HCT116 (cell line): ENCODE measurements around the gene PIEZO2. TPM values are rescaled to one million over a fixed set of nuclear protein-coding genes. Genes with fewer than 3 reads are reported as not detected.

Experiments
- ATAC-seq: fragments of 200-7000 bp; cut with Tn5 transposase; 2 replicates; pipeline ENCODE4 v1.9.1; 2020; ENCODE audit warnings: mild to moderate bottlenecking, moderate library complexity
- BruUV-seq: library from RNA; stranded (reverse); fragments of 400-500 nt; replicated peaks from 2 replicates; lab custom pipeline; 2021; lab: Mats Ljungman, UMichigan
- CTCF ChIA-PET: fragments of 300-600 bp; sonication (Branson Sonifier 250); formaldehyde crosslinking; loops from one replicate; lab custom pipeline; 2021; ENCODE audit warnings: antibody characterized with exemption; lab: Charles Lee
- POLR2A ChIA-PET: fragments of 300-600, 350-600 bp; sonication (Branson Sonifier 250); formaldehyde crosslinking; loops from one replicate; lab custom pipeline; 2021; ENCODE audit warnings: antibody characterized with exemption; lab: Charles Lee
- RAD21 ChIA-PET, 2 experiments: fragments of 300-600 bp; sonication (Branson Sonifier 250); formaldehyde crosslinking; loops; one replicate each; lab custom pipeline; 2023; ENCODE audit warnings: low total read pairs in 2 of 2; ENCODE audit not compliant: uncharacterized antibody in 2 of 2, unreplicated experiment in 2 of 2, low non-redundant PET in 1 of 2; lab: Charles Lee
- DNase-seq: peaks from one replicate; pipeline ENCODE4 v3.0.0-alpha.2; 2010; ENCODE audit warnings: low read depth, low spot score
- H2AFZ ChIP-seq: fragments of 200-600 bp; shearing (Covaris generic), sonication (generic); 2 replicates; pipeline ENCODE4 v1.6.1; 2017; ENCODE audit warnings: low read depth, mixed run types, mixed read lengths, antibody characterized with exemption, low read length; ENCODE audit not compliant: poor library complexity, severe bottlenecking
- H3K27ac ChIP-seq: 2 replicates; pipeline ENCODE4 v1.5.1; 2012; ENCODE audit warnings: low read depth, low read length
- H3K27me3 ChIP-seq: fragments of 200-600 bp; sonication (generic); 2 replicates; pipeline ENCODE4 v1.6.1; 2016; ENCODE audit warnings: mixed run types, low read length, mixed read lengths; ENCODE audit not compliant: insufficient read depth
- H3K36me3 ChIP-seq, 2 experiments: fragments of 200-500 bp in 1 of 2; fragments of 200-600 bp in 1 of 2; sonication (Bioruptor generic) in 1 of 2; sonication (generic) in 1 of 2; 2 replicates each; pipeline versions ENCODE4 v1.5.1 to v1.6.1; 2014 to 2016; ENCODE audit warnings: low read length in 2 of 2, inconsistent platforms in 1 of 2, mixed read lengths in 1 of 2, mixed run types in 1 of 2; ENCODE audit not compliant: insufficient read depth in 2 of 2, control insufficient read depth in 1 of 2
- H3K4me1 ChIP-seq, 2 experiments: fragments of 200-600 bp in 1 of 2; sonication (generic) in 1 of 2; 2 replicates each; pipeline versions ENCODE4 v1.5.1 to v1.6.1; 2012 to 2017; ENCODE audit warnings: low read length in 2 of 2, inconsistent platforms in 1 of 2, mild to moderate bottlenecking in 1 of 2, mixed read lengths in 1 of 2, mixed run types in 1 of 2, moderate library complexity in 1 of 2; ENCODE audit not compliant: insufficient read depth in 2 of 2, control insufficient read depth in 1 of 2
- H3K4me2 ChIP-seq: fragments of 200-600 bp; sonication (generic); 2 replicates; pipeline ENCODE4 v1.6.1; 2017; ENCODE audit warnings: mixed run types, low read length, mixed read lengths
- H3K4me3 ChIP-seq, 2 experiments: fragments of 200-600 bp in 1 of 2; sonication (generic) in 1 of 2; replicated peaks in 1 of 2; 2 replicates each; pipeline ENCODE4 v1.5.1; 2011 to 2016; ENCODE audit warnings: low read length in 2 of 2, control low read depth in 1 of 2, low read depth in 1 of 2, mild to moderate bottlenecking in 1 of 2, mixed read lengths in 1 of 2, mixed run types in 1 of 2
- H3K79me2 ChIP-seq: fragments of 200-600 bp; sonication (generic); 2 replicates; pipeline ENCODE4 v1.6.1; 2017; ENCODE audit warnings: mild to moderate bottlenecking, mixed run types, low read length, moderate library complexity, mixed read lengths; ENCODE audit not compliant: insufficient read depth
- H3K9ac ChIP-seq: fragments of 200-600 bp; sonication (generic); 2 replicates; pipeline ENCODE4 v1.6.1; 2016; ENCODE audit warnings: low read length, mixed read lengths
- H3K9me2 ChIP-seq: fragments of 200-600 bp; sonication (generic), shearing (Covaris generic); 2 replicates; pipeline ENCODE4 v1.6.1; 2017; ENCODE audit warnings: mixed run types, mild to moderate bottlenecking, moderate library complexity; ENCODE audit not compliant: insufficient read depth
- H3K9me3 ChIP-seq, 2 experiments: fragments of 200-500 bp in 1 of 2; fragments of 200-600 bp in 1 of 2; sonication (Bioruptor generic) in 1 of 2; sonication (generic) in 1 of 2; 2 replicates each; pipeline ENCODE4 v1.6.1; 2014 to 2017; ENCODE audit warnings: low read length in 2 of 2, mixed read lengths in 2 of 2, inconsistent platforms in 1 of 2, low read depth in 1 of 2, mild to moderate bottlenecking in 1 of 2, mixed run types in 1 of 2, moderate library complexity in 1 of 2; ENCODE audit not compliant: control insufficient read depth in 1 of 2, insufficient read depth in 1 of 2
- H4K20me1 ChIP-seq: fragments of 200-600 bp; sonication (generic), shearing (Covaris generic); 2 replicates; pipeline ENCODE4 v1.6.1; 2017; ENCODE audit warnings: mixed run types, mild to moderate bottlenecking, moderate library complexity; ENCODE audit not compliant: insufficient read depth
- CEBPB ChIP-seq: IDR thresholded peaks from 2 replicates; pipeline ENCODE4 v1.6.1; 2012; ENCODE audit warnings: low read depth
- EGR1 ChIP-seq: IDR thresholded peaks from 2 replicates; pipeline ENCODE4 v1.6.1; 2012; ENCODE audit warnings: low read depth
- ELF1 ChIP-seq: IDR thresholded peaks from 2 replicates; pipeline ENCODE4 v1.6.1; 2012; ENCODE audit warnings: low read depth, borderline replicate concordance
- EZH2 ChIP-seq: fragments of 200-600 bp; sonication (generic); IDR thresholded peaks from 2 replicates; pipeline ENCODE4 v1.6.1; 2017; ENCODE audit warnings: antibody characterized with exemption, mixed run types
- EZH2phosphoT487 ChIP-seq: fragments of 200-600 bp; IDR thresholded peaks from 2 replicates; pipeline ENCODE4 v1.6.1; 2018; ENCODE audit warnings: antibody characterized with exemption, borderline replicate concordance
- FOSL1 ChIP-seq: IDR thresholded peaks from 2 replicates; pipeline ENCODE4 v1.6.1; 2012; ENCODE audit warnings: low read depth
- POLR2A ChIP-seq: IDR thresholded peaks from 2 replicates; pipeline ENCODE4 v1.7.0; 2011; ENCODE audit warnings: borderline replicate concordance; ENCODE audit not compliant: insufficient read depth, insufficient read length; ENCODE audit errors: extremely low read depth
- POLR2AphosphoS5 ChIP-seq: IDR thresholded peaks from 2 replicates; pipeline ENCODE4 v1.6.1; 2011; ENCODE audit warnings: mild to moderate bottlenecking, low read depth, low read length, moderate library complexity
- RAD21 ChIP-seq: IDR thresholded peaks from 2 replicates; pipeline ENCODE4 v1.6.1; 2012; ENCODE audit warnings: low read depth, mild to moderate bottlenecking
- SIN3A ChIP-seq: IDR thresholded peaks from 2 replicates; pipeline ENCODE4 v1.6.1; 2012; ENCODE audit warnings: low read depth
- SP1 ChIP-seq: IDR thresholded peaks from 2 replicates; pipeline ENCODE4 v1.6.1; 2012; ENCODE audit warnings: low read depth
- SRF ChIP-seq: IDR thresholded peaks from 2 replicates; pipeline ENCODE4 v1.6.1; 2012; ENCODE audit warnings: low read depth
- TCF7L2 ChIP-seq: IDR thresholded peaks from 2 replicates; pipeline ENCODE4 v1.7.0; 2011; ENCODE audit warnings: borderline replicate concordance, inconsistent platforms; ENCODE audit not compliant: insufficient read depth, insufficient read length; ENCODE audit errors: extremely low read depth
- ZFX ChIP-seq: fragments of 450-650 bp; IDR thresholded peaks from 2 replicates; pipeline ENCODE4 v1.6.1; 2017
- ZNF274 ChIP-seq: fragments of 200-500 bp; sonication (Bioruptor generic); IDR thresholded peaks from 2 replicates; pipeline ENCODE4 v1.6.1; 2014; ENCODE audit warnings: mild to moderate bottlenecking, low read depth, low read length, inconsistent platforms
- intact Hi-C: fragments of 100-400 bp; cut with micrococcal nuclease; formaldehyde crosslinking; loops from 2 replicates; pipeline ENCODE4 v1.10.0; 2022
- total RNA-seq: library from RNA; stranded (reverse); gene quantifications from one replicate; pipeline ENCODE4 v1.2.1, GENCODE V29; 2021; ENCODE audit not compliant: unreplicated experiment
- TF ChIP-seq, protein P1 (sequence below): IDR thresholded peaks from 2 replicates; pipeline ENCODE4 v1.6.1; 2011; ENCODE audit warnings: mild to moderate bottlenecking, low read length, moderate library complexity; ENCODE audit not compliant: insufficient replicate concordance; ENCODE audit errors: extremely low read depth
- TF ChIP-seq, protein P2 (sequence below): IDR thresholded peaks from 2 replicates; pipeline ENCODE4 v1.6.1; 2012; ENCODE audit warnings: low read depth
- TF ChIP-seq, protein P3 (sequence below), 3 experiments: fragments of 200-600 bp in 1 of 3; sonication (generic) in 1 of 3; IDR thresholded peaks in 2 of 3; conservative IDR thresholded peaks in 1 of 3; 2 replicates each; pipeline ENCODE4 v1.5.1; 2012 to 2017; ENCODE audit warnings: low read depth in 2 of 3, low read length in 2 of 3, antibody characterized with exemption in 1 of 3, borderline replicate concordance in 1 of 3, control low read depth in 1 of 3, mild to moderate bottlenecking in 1 of 3, mixed read lengths in 1 of 3, mixed run types in 1 of 3, moderate library complexity in 1 of 3; ENCODE audit not compliant: insufficient read depth in 1 of 3
- TF ChIP-seq, protein P4 (sequence below): IDR thresholded peaks from 2 replicates; pipeline ENCODE4 v1.6.1; 2012
- TF ChIP-seq, protein P5 (sequence below): IDR thresholded peaks from 2 replicates; pipeline ENCODE4 v1.6.1; 2012

PIEZO2 gene
- total RNA-seq, 1 experiment from 2014 or later = 0.34 TPM

DNA sequence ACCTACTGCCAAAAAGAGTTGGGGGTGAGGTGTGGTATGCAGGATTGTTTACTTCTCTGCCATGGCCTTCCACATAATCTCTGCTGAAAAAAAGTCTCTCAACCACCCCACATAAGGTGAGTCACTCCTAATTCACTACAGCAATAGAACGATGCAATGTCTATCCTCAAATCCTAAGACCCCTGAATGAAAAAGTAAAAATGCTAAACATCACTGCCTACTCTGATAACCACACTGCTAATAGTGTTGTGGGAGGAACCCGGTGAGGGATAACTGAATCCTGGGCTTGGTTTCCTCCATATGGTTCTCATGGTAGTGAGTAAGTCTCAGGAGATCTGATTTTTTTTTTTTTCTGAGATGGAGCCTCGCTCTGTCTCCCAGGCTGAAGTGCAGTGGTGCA is 252.5 kb downstream of the PIEZO2 start:
- Histone ChIP-seq H3K9me2 (no peaks in the 10 kb centered on the region), H2AFZ (no peak overlapping the region), H3K27ac (no peak overlapping the region), H3K4me2 (no peak overlapping the region), H3K79me2 (no peaks in the 10 kb centered on the region), H3K27me3 (no peaks in the 10 kb centered on the region), H3K36me3 (no peaks in the 10 kb centered on the region), H3K4me3 (no peak overlapping the region), H3K4me1 (no peaks in the 10 kb centered on the region), H3K9ac (no peak overlapping the region), H4K20me1 (no peaks in the 10 kb centered on the region), H3K9me3 (no peaks in the 10 kb centered on the region)
- ChIA-PET CTCF (no interaction called here), RAD21 (no interaction called here), POLR2A (no interaction called here)
- ATAC-seq = no peak
- no peak for TF ChIP-seq POLR2A
- TF ChIP-seq EZH2phosphoT487 = no peak
- no peak for TF ChIP-seq CEBPB
- TF ChIP-seq ELF1 = no peak
- TF ChIP-seq, protein P1, sequence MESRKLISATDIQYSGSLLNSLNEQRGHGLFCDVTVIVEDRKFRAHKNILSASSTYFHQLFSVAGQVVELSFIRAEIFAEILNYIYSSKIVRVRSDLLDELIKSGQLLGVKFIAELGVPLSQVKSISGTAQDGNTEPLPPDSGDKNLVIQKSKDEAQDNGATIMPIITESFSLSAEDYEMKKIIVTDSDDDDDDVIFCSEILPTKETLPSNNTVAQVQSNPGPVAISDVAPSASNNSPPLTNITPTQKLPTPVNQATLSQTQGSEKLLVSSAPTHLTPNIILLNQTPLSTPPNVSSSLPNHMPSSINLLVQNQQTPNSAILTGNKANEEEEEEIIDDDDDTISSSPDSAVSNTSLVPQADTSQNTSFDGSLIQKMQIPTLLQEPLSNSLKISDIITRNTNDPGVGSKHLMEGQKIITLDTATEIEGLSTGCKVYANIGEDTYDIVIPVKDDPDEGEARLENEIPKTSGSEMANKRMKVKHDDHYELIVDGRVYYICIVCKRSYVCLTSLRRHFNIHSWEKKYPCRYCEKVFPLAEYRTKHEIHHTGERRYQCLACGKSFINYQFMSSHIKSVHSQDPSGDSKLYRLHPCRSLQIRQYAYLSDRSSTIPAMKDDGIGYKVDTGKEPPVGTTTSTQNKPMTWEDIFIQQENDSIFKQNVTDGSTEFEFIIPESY = no peak
- TF ChIP-seq, protein P2, sequence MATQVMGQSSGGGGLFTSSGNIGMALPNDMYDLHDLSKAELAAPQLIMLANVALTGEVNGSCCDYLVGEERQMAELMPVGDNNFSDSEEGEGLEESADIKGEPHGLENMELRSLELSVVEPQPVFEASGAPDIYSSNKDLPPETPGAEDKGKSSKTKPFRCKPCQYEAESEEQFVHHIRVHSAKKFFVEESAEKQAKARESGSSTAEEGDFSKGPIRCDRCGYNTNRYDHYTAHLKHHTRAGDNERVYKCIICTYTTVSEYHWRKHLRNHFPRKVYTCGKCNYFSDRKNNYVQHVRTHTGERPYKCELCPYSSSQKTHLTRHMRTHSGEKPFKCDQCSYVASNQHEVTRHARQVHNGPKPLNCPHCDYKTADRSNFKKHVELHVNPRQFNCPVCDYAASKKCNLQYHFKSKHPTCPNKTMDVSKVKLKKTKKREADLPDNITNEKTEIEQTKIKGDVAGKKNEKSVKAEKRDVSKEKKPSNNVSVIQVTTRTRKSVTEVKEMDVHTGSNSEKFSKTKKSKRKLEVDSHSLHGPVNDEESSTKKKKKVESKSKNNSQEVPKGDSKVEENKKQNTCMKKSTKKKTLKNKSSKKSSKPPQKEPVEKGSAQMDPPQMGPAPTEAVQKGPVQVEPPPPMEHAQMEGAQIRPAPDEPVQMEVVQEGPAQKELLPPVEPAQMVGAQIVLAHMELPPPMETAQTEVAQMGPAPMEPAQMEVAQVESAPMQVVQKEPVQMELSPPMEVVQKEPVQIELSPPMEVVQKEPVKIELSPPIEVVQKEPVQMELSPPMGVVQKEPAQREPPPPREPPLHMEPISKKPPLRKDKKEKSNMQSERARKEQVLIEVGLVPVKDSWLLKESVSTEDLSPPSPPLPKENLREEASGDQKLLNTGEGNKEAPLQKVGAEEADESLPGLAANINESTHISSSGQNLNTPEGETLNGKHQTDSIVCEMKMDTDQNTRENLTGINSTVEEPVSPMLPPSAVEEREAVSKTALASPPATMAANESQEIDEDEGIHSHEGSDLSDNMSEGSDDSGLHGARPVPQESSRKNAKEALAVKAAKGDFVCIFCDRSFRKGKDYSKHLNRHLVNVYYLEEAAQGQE = no peak
- no peak for TF ChIP-seq SIN3A
- TF ChIP-seq FOSL1 = no peak
- TF ChIP-seq, protein P3, sequence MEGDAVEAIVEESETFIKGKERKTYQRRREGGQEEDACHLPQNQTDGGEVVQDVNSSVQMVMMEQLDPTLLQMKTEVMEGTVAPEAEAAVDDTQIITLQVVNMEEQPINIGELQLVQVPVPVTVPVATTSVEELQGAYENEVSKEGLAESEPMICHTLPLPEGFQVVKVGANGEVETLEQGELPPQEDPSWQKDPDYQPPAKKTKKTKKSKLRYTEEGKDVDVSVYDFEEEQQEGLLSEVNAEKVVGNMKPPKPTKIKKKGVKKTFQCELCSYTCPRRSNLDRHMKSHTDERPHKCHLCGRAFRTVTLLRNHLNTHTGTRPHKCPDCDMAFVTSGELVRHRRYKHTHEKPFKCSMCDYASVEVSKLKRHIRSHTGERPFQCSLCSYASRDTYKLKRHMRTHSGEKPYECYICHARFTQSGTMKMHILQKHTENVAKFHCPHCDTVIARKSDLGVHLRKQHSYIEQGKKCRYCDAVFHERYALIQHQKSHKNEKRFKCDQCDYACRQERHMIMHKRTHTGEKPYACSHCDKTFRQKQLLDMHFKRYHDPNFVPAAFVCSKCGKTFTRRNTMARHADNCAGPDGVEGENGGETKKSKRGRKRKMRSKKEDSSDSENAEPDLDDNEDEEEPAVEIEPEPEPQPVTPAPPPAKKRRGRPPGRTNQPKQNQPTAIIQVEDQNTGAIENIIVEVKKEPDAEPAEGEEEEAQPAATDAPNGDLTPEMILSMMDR (IDR thresholded peaks at IDR 0.05 in 2 of 3, conservative IDR thresholded peaks at IDR 0.05 in 1 of 3; ENCODE audit: borderline replicate concordance in 1 of 3, insufficient read depth in 1 of 3, low read depth in 2 of 3, low read length in 2 of 3) = no peak
- TF ChIP-seq, protein P4, sequence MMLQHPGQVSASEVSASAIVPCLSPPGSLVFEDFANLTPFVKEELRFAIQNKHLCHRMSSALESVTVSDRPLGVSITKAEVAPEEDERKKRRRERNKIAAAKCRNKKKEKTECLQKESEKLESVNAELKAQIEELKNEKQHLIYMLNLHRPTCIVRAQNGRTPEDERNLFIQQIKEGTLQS = no peak
- TF ChIP-seq POLR2AphosphoS5 = no peak
- no peak for TF ChIP-seq ZFX
- TF ChIP-seq SRF = no peak
- TF ChIP-seq ZNF274 = no peak
- TF ChIP-seq EGR1 = no peak
- no peak for TF ChIP-seq EZH2
- no peak for TF ChIP-seq TCF7L2
- TF ChIP-seq RAD21 = no peak
- TF ChIP-seq, protein P5, sequence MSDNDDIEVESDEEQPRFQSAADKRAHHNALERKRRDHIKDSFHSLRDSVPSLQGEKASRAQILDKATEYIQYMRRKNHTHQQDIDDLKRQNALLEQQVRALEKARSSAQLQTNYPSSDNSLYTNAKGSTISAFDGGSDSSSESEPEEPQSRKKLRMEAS = no peak
- TF ChIP-seq SP1 = no peak
- DNase-seq = no peak
- intact Hi-C loops = no loop called here
- no TSS peak for BruUV-seq
